ENCODE data around the gene SAFB2. TPM values are rescaled to one million over a fixed set of nuclear protein-coding genes. Genes with fewer than 3 reads are reported as not detected.
A peak's percentile ranks its signal among the peaks of the same experiment; 100 is the strongest.

SAFB2 gene
- total RNA-seq, 1 donor from 2014 or later: 17.6 TPM

DNA sequence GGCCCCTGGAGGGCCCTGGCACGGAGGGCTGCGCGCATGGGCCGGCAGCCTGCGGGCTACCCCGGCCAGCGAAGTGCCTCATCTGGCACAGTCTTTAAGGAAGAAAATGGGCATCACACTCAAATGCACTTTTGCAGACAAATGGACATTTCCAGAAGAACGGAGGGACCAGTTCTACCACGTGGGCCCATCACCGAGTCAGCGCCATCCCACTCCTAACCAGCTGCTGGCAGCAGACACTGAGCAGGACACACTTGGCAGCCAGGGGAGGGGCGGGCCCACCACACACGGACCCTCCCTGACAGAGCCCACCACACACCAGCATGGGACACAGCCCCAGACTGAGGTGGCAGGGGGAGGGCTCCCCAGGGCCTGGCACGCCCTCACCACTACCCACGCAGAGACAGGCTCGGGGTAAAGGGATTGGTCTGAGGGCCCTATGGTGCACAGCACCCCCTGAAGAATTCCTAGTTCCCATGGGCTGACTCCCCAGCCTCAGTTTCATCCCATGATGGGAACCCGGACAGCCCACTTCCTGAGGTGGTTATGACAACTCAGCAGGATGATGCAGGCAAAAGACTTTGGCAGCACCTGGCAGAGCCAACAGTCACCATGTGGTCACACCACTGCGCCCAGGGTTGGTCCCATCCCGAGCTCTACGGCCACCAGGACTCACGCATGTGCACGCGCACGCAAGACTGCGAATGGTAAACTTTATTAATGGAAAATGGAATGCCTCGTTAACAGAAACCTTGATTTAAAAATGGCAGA is 36.1 kb downstream of the SAFB2 start:
- TF ChIP-seq CTCF (conservative IDR thresholded peaks at IDR 0.05; ENCODE audit: low read depth, low read length): no peak
- DNase-seq (ENCODE audit: low read depth): no peak
- no peak overlapping the region for H3K4me3 ChIP-seq (ENCODE audit: low read depth, low read length)

- DNase-seq (ENCODE audit: low read depth): no peak
- H3K4me3 ChIP-seq (ENCODE audit: low read depth, low read length): no peak overlapping the region
- no peak for TF ChIP-seq CTCF (conservative IDR thresholded peaks at IDR 0.05; ENCODE audit: low read depth, low read length)
These were observed 36.9 kb downstream of the SAFB2 start for GRCh38 chr19:5585461-5586299.

- no peak for DNase-seq (ENCODE audit: low read depth)
- H3K4me3 ChIP-seq (ENCODE audit: low read depth, low read length): no peak overlapping the region
- no peak for TF ChIP-seq CTCF (conservative IDR thresholded peaks at IDR 0.05; ENCODE audit: low read depth, low read length)
These were observed 42.4 kb downstream of the SAFB2 start for GRCh38 chr19:5580161-5580571.

DNA sequence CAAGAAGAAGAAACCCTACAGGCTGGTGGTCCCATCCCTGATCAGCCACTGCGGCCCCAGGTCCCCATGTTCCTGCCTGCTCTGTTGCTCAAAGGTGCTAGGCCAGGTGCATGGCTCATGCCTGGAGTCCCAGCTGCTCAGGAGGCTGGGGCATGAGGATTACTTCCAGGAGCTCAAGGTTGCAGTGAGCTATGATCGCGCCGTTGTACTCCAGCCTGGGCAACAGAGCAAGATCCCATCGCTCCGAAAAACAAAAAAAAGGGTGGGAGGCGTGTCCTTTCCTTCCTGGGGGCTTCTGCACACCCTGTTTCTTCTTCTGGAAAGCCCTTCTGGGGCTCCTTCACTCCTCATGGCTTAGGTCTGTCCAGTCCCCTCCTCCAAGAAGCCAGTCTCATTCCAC is 42.9 kb downstream of the SAFB2 start:
- H3K4me3 ChIP-seq (ENCODE audit: low read depth, low read length): no peak overlapping the region
- no peak for DNase-seq (ENCODE audit: low read depth)

GRCh38 chr19:5579286-5579685 is 43.3 kb downstream of the SAFB2 start:
- no peak for DNase-seq (ENCODE audit: low read depth)
- no peak overlapping the region for H3K4me3 ChIP-seq (ENCODE audit: low read depth, low read length)
- no peak for TF ChIP-seq CTCF (conservative IDR thresholded peaks at IDR 0.05; ENCODE audit: low read depth, low read length)

More for the DNA sequence above, 42.9 kb downstream of the SAFB2 start:
- no peak for TF ChIP-seq CTCF (conservative IDR thresholded peaks at IDR 0.05; ENCODE audit: low read depth, low read length)

- TF ChIP-seq CTCF (conservative IDR thresholded peaks at IDR 0.05; ENCODE audit: low read depth, low read length): peak; percentile 89
- no peak overlapping the region for H3K4me3 ChIP-seq (ENCODE audit: low read depth, low read length)
These were observed 44.3 kb downstream of the SAFB2 start for GRCh38 chr19:5578097-5578846.

More at GRCh38 chr19:5578097-5578846, 44.3 kb downstream of the SAFB2 start:
- no peak for DNase-seq (ENCODE audit: low read depth)
